HUES64 (cell line): ENCODE measurements around the gene ASIC5.

ENCODE experiments used
- H3K27ac ChIP-seq: 2 replicates; pipeline ENCODE4 v1.7.0; 2013; ENCODE audit warnings: low read depth, low read length, inconsistent platforms
- H3K27me3 ChIP-seq: 2 replicates; pipeline ENCODE4 v1.6.1; 2013; ENCODE audit warnings: mild to moderate bottlenecking, low read length; ENCODE audit not compliant: insufficient read depth
- H3K36me3 ChIP-seq: 2 replicates; pipeline ENCODE4 v1.6.1; 2013; ENCODE audit warnings: mild to moderate bottlenecking, low read length; ENCODE audit not compliant: insufficient read depth
- H3K4me1 ChIP-seq: 2 replicates; pipeline ENCODE4 v1.6.1; 2013; ENCODE audit warnings: mild to moderate bottlenecking, low read length, moderate library complexity; ENCODE audit not compliant: insufficient read depth
- H3K4me3 ChIP-seq: 2 replicates; pipeline ENCODE4 v1.5.1; 2013; ENCODE audit warnings: mild to moderate bottlenecking, low read length, moderate library complexity
- H3K9ac ChIP-seq: 2 replicates; pipeline ENCODE4 v1.6.1; 2013; ENCODE audit warnings: mild to moderate bottlenecking, low read depth, low read length
- H3K9me3 ChIP-seq: 2 replicates; pipeline ENCODE4 v1.6.1; 2013; ENCODE audit warnings: low read depth, low read length; ENCODE audit not compliant: insufficient read depth
- WGBS: fragments of 150-250, 120-280 bp; methylation state at CpG from one replicate; pipeline ENCODE4 v1.1.7; 2013; ENCODE audit warnings: missing lambda C conversion rate; 5-methylcytosine and 5-hydroxymethylcytosine counted together

ASIC5 gene

GRCh38 chr4:155781249-155781831 lies 84.7 kb downstream of the ASIC5 start:
- H3K27me3 ChIP-seq: no peaks in the 10 kb centered on the region
- WGBS: 90% methylated on average over 2 of the region's 4 CpGs
- peaks cover 4% of the 10 kb centered on the region; the same call in 1 of the 2 replicates for H3K4me1 ChIP-seq
- no peaks in the 10 kb centered on the region for H3K9me3 ChIP-seq
- H3K4me3 ChIP-seq: no peak overlapping the region
- no peaks in the 10 kb centered on the region for H3K36me3 ChIP-seq
- H3K27ac ChIP-seq: no peak overlapping the region
- H3K9ac ChIP-seq: no peak overlapping the region

- 83% methylated on average over 1 of the region's 1 CpG for WGBS
- Histone ChIP-seq H3K36me3 (no peaks in the 10 kb centered on the region), H3K4me1 (peaks cover 4% of the 10 kb centered on the region; the same call in 1 of the 2 replicates), H3K9me3 (no peaks in the 10 kb centered on the region), H3K27me3 (no peaks in the 10 kb centered on the region), H3K4me3 (no peak overlapping the region), H3K9ac (no peak overlapping the region), H3K27ac (no peak overlapping the region)
Observed at GRCh38 chr4:155780775-155781174, 85.3 kb downstream of the ASIC5 start.
